Spleen (tissue), 7 donors: ENCODE measurements around the gene FLT1.

Source experiments
- CTCF ChIP-seq, 11 experiments: fragments of 200-600 bp in 7 of 11; fragments of 450-650 bp in 4 of 11; sonication (generic) in 4 of 11; IDR thresholded peaks in 8 of 11; conservative IDR thresholded peaks in 3 of 11; 1 replicate in 7 of 11; 2 replicates in 4 of 11; pipeline versions ENCODE4 v1.4.0 to v1.8.0; 2016 to 2021; ENCODE audit warnings: antibody characterized with exemption in 11 of 11, inconsistent platforms in 4 of 11, mild to moderate bottlenecking in 1 of 11
- POLR2A ChIP-seq, 3 donors: fragments of 450-650 bp; IDR thresholded peaks; one replicate each; pipeline ENCODE4 v1.5.1; 2017; ENCODE audit warnings: antibody characterized with exemption in 3 of 3, mild to moderate bottlenecking in 1 of 3
- POLR2AphosphoS5 ChIP-seq, 3 donors: sonication (generic); formaldehyde crosslinking; IDR thresholded peaks; one replicate each; pipeline ENCODE4 v1.5.1; 2017; ENCODE audit warnings: antibody characterized with exemption in 3 of 3
- donor health status: DM: no; HTN: no; CAD: no; lungs with moderate emphysema.
- donor health status: DM: no; HTN: no; CAD: no.
- donor health status: DM: no; HTN: no; CAD: no.

DNA sequence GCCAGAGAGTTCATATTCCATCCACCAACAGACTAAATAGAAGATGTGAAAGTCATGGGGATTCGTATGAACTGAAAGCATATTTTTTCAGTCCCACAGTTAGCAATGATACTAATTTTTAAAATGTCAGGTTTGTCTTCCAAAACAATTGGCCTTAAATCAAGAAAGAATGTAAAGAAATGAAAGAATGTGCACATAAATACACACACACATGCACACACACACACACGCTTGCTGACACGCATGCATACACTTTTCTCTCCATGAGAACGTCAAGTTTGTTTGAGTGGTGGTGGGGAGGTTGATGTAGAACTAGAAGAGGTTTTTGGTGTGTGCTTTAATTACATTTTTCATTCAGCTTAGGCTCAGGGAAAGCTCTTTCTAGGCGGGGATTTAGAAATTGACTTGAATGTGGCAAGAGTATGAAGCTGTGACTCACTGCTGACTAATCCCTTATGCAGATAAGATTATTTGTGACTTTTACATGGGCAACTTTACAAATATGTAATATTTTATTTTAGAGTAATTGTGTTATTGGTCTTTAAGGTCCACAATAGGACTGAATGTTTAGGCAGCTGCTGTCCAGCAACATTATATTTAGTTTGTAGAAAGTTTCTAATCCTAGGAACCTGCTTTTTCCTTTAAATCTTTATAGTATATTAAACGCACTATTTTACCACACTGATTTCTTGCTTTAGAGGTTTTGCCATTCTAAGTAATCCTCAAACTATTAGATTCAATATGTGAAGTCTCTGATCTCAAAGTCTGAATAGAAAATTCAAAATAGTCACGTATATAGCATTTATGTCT lies 18.8 kb downstream of the FLT1 start:
- TF ChIP-seq CTCF (IDR thresholded peaks at IDR 0.05 in 8 of 11, conservative IDR thresholded peaks at IDR 0.05 in 3 of 11) = no peak
- no peak for TF ChIP-seq POLR2AphosphoS5 (IDR thresholded peaks at IDR 0.05)
- TF ChIP-seq POLR2A (IDR thresholded peaks at IDR 0.05) = no peak
